ENCODE results near the gene CPSF2.

DNA sequence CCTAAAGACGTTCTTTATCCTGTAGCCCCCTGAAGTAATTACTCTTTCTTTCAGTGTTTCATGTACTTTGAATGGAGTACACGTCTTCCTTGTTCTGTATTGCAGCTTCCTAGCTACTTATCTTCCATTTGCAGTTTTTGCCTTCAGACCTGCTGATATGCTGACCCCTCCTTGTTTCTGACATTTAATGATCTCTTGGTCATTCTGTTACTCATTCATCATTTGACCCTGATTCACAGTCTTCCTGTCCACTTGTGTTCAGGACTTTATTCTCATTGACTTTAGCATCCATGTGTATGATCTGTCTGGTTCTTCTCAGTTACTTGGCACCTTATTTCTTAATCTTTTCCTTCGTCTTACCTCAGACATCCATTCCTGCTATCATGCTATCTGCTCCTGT, 22.2 kb downstream of the CPSF2 start:
- TF ChIP-seq EZH2 (IDR thresholded peaks at IDR 0.05; ENCODE audit: borderline replicate concordance, low read depth, low read length, poor library complexity, severe bottlenecking): no peak
- TF ChIP-seq, protein P1, sequence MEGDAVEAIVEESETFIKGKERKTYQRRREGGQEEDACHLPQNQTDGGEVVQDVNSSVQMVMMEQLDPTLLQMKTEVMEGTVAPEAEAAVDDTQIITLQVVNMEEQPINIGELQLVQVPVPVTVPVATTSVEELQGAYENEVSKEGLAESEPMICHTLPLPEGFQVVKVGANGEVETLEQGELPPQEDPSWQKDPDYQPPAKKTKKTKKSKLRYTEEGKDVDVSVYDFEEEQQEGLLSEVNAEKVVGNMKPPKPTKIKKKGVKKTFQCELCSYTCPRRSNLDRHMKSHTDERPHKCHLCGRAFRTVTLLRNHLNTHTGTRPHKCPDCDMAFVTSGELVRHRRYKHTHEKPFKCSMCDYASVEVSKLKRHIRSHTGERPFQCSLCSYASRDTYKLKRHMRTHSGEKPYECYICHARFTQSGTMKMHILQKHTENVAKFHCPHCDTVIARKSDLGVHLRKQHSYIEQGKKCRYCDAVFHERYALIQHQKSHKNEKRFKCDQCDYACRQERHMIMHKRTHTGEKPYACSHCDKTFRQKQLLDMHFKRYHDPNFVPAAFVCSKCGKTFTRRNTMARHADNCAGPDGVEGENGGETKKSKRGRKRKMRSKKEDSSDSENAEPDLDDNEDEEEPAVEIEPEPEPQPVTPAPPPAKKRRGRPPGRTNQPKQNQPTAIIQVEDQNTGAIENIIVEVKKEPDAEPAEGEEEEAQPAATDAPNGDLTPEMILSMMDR (conservative IDR thresholded peaks at IDR 0.05; ENCODE audit: low read depth, low read length): no peak
